ENCODE data around the gene PHF14. TPM values are rescaled to one million over a fixed set of nuclear protein-coding genes. Genes with fewer than 3 reads are reported as not detected.

PHF14 gene
- total RNA-seq, 1 experiment from 2014 or later = 30.7 TPM

GRCh38 chr7:11082552-11083213 lies 109.0 kb downstream of the PHF14 start:
- DNase-seq (ENCODE audit: low read depth) = peak; percentile 3

- DNase-seq (ENCODE audit: low read depth) = no peak
Observed at GRCh38 chr7:11083214-11083568, 109.5 kb downstream of the PHF14 start.

GRCh38 chr7:11104578-11104977 lies 130.9 kb downstream of the PHF14 start:
- no peak for DNase-seq (ENCODE audit: low read depth)

GRCh38 chr7:11109659-11110058 lies 136.0 kb downstream of the PHF14 start:
- DNase-seq (ENCODE audit: low read depth) = no peak

- DNase-seq (ENCODE audit: low read depth) = no peak
Observed at GRCh38 chr7:11120068-11120664, 146.5 kb downstream of the PHF14 start.

- no peak for DNase-seq (ENCODE audit: low read depth)
Observed at GRCh38 chr7:11120675-11121220, 147.1 kb downstream of the PHF14 start.

GRCh38 chr7:11124856-11125559 lies 151.3 kb downstream of the PHF14 start:
- no peak for DNase-seq (ENCODE audit: low read depth)

- no peak for DNase-seq (ENCODE audit: low read depth)
Observed at GRCh38 chr7:11127114-11127785, 153.6 kb downstream of the PHF14 start.

GRCh38 chr7:11127988-11128387 lies 154.3 kb downstream of the PHF14 start:
- no peak for DNase-seq (ENCODE audit: low read depth)

- DNase-seq (ENCODE audit: low read depth) = no peak
Observed at GRCh38 chr7:11128498-11128897, 154.8 kb downstream of the PHF14 start.

GRCh38 chr7:11130012-11130411 lies 156.3 kb downstream of the PHF14 start:
- peak; percentile 35 for DNase-seq (ENCODE audit: low read depth)

- DNase-seq (ENCODE audit: low read depth) = no peak
Observed at GRCh38 chr7:11130601-11131000, 156.9 kb downstream of the PHF14 start.

GRCh38 chr7:11133436-11133959 lies 159.8 kb downstream of the PHF14 start:
- DNase-seq (ENCODE audit: low read depth) = no peak

GRCh38 chr7:11135573-11135972 lies 161.9 kb downstream of the PHF14 start:
- no peak for DNase-seq (ENCODE audit: low read depth)

- DNase-seq (ENCODE audit: low read depth) = no peak
Observed at GRCh38 chr7:11141541-11141940, 167.9 kb downstream of the PHF14 start.

- no peak for DNase-seq (ENCODE audit: low read depth)
Observed at GRCh38 chr7:11153694-11154093, 180.0 kb downstream of the PHF14 start.

GRCh38 chr7:11155883-11156282 lies 182.2 kb downstream of the PHF14 start:
- no peak for DNase-seq (ENCODE audit: low read depth)

- no peak for DNase-seq (ENCODE audit: low read depth)
Observed at GRCh38 chr7:11161499-11161898, 187.8 kb downstream of the PHF14 start.

GRCh38 chr7:11163220-11163619 lies 189.5 kb downstream of the PHF14 start:
- DNase-seq (ENCODE audit: low read depth) = no peak

GRCh38 chr7:11166051-11166450 lies 192.4 kb downstream of the PHF14 start:
- no peak for DNase-seq (ENCODE audit: low read depth)

GRCh38 chr7:11168650-11169170 lies 195.0 kb downstream of the PHF14 start:
- DNase-seq (ENCODE audit: low read depth) = no peak

All from HT1080 (cell line).